GM18502 (cell line): ENCODE data around the gene CCDC201.
"Not testable (repeated sequence)": the region's sequence is repeated elsewhere in the genome, so short reads cannot be mapped to it uniquely, and the experiment has no call there.

ENCODE experiments used
- ATAC-seq: cut with Tn5 transposase; IDR thresholded peaks from one replicate; pipeline ENCODE4 v1.9.1; 2021; ENCODE audit warnings: mild to moderate bottlenecking; ENCODE audit not compliant: unreplicated experiment, poor library complexity

The CCDC201 gene

DNA sequence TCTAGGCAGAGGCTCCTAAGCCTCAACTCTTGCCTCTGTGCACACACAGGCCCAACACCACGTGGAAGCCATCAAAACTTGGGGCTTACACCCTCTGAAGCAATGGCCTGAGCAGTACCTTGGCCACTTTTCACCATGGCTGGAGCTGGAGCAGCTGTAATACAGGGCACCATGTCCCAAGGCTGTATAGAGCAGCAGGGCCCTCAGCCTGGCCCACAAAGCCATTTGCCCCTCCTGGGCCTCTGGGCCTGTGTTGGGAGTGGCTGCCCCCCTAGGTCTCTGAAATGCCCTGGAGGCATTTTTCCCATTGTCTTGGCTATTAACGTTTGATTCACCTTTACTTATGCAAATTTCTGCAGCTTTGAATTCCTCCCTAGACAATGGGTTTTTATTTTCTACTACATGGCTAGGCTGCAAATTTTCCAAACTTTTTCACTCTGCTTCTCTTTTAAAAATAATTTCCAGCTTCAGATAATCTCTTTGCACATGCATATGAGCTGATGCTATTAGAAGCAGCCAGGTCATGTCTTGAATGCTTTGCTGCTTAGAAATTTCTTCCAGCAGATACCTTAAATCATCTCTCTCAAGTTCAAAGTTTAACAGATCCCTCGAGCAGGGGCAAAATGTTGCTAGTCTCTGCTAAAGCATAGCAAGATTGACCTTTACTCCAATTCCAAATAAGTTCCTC, 5.7 kb upstream of the CCDC201 start:
- ATAC-seq, result no peak

DNA sequence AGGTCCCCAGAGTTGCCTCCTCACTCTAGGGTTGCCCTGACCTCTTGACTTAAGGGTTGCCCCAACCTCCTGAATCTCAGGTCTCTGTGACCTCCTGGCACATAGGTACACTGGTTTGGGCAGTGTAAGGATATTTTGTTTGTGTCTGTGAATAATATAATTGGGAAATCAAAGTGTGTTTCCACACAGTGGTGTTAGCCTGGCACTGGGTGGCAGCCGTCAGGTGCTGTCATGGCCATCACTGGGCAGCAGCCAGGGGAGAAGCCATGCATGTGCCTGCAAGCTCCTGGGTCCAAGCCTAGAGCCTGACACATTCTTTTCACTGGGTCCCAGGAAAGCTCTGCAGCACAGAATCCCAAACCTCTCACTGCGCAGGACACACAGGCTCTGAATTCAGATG, 3.6 kb upstream of the CCDC201 start:
- no peak for ATAC-seq

DNA sequence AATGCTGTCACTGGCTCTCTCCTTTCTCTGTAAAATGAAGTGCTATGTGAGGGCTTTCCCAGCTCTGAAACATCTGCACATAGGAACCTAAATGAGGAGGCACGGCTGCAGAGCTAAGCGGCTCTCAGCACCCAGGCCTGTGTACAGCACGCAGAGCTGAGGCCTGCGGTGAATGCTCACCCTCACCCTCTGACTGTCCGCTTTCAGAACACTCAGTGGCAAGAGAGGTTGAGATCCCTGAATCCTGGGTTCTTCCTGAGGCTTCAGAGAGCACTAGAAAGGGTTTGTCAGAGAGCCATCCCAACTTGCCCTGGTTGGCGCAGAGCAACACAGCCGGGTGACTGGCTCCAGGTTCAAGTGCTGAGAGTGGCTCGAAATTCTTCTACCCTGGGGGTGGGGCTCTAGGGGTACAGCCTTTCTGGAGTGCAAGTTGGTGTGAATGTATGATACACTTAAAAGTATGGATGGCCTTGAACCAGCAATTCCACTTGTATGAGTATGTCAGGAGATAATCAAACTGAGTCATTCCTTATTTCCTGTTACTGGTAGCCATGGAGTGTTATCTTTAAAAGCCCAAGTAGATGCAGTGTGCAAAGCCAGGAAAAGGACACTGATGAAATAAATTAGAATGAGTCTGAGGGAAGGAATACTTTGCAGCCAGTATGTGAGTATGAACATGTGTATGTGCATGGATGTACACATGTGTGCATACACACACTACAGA, 1.7 kb upstream of the CCDC201 start:
- no peak for ATAC-seq

DNA sequence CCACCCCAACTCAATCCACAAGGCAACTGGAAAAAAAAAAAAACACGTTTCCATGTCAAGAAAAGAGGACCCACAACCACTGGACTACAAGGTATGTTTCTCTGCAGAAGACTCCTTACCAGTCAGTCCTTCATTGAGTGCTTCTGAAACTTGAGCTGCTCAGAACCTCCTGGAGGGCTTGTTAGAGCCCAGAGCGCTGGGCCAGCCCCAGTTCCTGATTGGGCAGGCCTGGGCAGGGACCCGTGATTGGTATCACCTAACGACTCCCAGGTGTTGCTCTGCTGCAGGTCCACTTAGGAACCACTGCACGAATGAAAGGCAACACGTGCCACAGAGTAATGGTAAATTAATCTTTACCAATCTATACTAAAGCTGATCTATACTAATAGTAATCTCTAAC, 473 bp upstream of the CCDC201 start:
- no peak for ATAC-seq

DNA sequence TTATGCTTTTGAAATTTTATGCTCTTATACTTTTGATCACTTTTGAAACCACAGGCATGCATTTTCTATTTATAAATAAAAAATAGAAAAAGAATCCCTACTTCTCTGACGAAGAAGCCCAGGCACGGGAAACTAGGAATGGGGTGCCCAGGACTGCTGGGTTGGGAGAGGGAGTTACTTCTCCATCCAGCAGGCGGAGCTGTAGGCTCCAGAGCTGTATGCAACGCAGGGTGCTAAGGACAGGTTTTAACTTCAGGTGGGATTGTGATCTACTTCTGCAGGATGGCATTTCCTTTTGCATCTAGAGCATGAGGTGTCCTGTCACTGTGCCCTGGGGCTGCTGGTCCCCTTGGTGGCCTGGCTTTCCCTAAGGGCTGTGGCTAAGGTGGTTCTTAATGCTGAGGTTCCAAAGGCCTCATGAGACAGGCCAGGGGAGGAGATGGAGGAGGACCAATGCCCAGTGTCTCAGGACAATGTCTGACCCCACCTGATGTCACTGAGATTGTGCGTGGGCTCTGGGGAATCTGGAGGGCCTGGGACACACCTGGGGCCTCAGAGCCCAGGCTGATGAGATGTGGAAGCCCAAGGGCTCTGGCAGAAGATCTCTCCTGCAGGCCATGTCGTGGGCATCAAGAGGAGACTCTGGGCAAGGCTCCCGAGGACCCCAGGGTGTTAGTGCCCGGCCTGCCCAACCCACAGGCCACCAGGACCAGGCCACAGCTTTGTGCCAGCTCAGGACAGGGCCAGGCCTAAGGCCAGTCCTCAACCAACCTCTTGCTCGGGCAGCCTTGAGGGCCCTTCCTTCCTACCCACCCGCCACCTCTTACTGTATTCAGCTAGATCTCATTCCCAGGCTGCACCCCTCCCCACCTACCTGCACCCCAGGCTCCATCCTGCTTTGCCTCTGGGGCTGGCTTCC, 507 bp downstream of the CCDC201 start:
- no peak for ATAC-seq

DNA sequence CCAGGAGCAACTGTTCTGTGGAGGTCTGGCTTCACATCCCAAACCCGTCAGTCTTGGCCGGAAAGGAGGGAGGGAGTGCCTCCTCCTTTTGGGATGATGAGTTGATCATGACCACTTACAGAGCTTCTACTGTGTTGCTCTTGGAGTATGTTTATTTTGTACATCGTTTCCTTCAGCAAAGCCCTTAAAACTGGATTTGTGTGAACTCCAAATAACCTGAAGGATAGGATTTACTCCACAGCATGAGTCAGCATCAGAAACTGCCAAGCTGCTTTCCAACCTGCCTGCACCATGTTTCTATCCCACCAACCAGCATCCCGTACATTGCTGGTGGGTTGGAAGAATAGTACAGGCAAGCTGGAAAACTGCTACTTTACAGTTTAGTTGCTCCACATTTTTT, 3.5 kb downstream of the CCDC201 start:
- ATAC-seq, result no peak

DNA sequence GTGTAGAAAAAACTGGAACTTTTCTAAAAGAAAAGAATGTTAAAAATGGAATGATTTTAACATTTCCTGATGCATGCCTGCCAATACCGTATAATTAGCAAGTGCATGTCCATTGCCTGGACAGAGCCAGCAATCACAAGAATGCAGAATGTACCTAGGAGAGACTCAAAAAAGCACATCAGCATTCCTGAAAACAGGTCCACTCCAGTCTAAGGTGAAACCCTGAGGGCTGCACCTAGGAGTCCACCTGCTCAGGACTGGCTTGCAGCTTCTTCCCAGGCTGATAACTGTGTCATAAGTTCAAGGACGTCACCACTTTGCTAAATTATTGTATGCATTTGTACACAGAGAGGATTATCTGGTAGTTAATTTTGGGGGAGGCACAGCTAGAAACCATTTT, 5.4 kb downstream of the CCDC201 start:
- no peak for ATAC-seq

DNA sequence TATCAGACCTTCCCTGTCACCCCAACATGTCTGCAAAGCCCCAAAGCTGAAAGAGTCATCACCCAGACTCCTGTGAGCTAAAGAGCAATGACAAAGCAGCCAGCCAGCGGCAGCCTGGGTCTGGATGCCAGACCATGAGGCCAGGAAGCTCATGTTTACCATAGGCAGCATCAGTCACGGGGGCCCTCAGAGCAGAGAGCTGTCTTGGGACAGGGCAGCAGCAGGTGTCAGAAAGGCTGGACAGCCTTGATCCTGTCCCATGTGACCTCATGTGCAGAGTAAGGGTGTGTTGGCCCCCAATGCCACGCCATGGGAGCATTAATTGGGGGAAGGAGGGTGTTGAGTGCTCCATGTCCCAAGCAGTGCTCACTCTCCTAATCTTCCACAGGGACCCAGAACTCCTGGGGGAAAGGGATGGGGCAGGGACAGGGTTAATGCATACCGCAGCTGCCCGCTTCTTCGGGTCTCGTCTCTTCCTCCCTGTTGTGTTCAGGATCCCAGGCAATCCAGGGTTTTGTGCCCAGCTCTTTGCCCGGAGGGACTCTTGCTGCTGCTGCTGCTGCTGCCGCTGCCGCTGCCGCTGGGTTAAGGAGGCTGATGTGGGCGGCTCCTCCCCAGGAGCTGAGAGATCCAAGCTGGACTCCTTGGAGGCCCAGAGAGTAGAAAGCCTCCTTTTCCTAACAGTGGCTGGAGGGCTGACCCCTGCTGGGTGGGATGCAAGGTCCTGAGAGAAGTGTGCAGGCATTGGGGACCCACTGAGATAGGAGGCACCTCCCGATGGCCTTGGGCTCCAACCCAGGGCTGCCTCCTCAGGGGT, 7.1 kb downstream of the CCDC201 start:
- ATAC-seq, result no peak

DNA sequence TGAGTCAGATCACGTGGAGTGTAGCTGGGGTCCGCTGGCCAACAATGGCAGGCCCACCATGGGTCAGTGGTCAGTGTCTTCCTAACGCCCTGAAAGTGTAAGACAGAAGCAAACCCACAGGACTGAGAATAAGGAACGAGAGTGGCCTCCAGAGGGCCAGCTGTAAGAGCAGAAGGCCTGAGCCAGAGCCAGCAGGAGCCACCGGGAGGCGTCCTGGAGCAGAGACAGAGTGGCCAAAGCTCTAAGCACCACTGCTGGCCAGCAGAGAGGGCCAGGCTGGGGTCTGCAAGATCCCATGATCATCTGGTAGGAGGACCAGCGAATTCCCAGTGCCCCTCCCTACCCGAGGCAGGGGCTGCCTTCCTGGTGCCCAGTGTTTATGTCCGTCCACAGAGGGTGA, 9.2 kb downstream of the CCDC201 start:
- no peak for ATAC-seq

DNA sequence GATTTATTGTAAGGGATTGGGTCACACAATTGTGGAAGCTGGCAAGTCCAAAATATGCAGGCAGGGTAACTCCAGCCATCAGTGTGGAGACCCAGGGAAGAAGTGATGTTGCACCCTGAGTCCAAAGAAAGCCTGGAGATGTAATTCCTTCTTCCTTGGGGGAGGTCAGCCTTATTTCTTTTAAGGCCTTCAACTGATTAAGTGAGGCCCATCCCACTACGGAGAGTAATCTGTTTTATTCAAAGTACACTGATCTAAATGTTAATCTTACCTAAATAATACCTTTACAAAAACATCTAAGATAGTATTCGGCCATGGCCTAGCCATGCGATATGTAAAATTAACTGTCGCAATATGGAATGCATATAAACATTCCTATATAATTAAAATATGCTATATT, 16.0 kb downstream of the CCDC201 start:
- not testable (repeated sequence) for ATAC-seq

DNA sequence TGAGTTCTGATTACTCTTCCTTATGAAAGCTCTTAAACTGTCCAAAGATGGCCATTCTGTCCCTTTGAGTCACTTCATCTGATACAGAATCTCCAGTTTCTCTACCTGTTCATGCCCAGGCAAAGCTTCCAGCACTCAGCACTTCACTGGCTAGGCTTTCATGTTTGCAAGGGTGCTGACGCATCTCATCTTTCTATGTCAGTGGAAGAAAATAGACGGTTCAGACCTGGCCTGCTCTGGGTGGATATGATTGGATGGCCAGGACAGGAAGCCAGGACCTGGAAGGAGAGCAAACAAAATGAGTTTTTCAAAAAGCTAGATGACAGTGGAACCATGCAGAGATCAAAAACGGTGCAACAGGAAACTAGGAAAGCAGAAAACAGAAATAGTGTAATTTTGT, 17.2 kb downstream of the CCDC201 start:
- not testable (repeated sequence) for ATAC-seq

DNA sequence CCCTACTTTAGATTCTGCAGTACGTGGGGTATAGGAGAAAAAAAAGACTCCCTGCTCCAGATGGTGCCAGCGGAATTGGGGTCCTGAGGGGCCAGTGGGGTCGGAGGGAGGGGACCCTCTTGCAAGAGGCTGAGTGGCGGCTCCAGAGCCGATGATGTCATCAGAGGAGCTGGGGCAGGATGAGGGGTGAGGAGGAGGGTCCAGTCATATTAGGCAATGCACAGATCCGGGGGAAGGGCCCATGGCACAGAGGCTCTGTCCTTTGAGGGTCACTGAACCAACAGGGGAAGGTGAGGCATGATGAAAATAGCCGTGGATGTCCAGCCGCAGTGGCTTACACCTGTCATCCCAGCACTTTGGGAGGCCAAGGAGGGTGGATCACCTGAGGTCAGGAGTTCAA, 19.4 kb downstream of the CCDC201 start:
- ATAC-seq, result not testable (repeated sequence)

DNA sequence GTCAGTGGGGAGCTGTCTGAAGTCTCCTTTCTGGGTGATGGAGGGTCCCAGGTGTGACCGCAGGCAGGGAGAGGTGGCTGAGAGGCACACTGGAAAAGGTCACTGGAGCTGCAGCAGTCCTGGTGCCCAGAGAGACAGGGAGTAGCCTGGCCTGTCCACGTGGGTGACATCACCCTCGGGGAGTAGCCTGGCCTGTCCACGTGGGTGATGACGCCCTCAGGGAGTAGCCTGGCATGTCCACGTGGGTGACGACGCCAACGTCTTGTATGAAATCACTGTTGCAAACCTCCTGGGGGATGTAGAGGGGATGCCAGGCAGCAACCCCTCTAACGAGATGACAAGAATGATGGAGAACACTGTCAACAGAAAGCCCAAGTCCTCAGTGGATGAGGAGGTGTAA, 19.9 kb downstream of the CCDC201 start:
- ATAC-seq, result not testable (repeated sequence)

DNA sequence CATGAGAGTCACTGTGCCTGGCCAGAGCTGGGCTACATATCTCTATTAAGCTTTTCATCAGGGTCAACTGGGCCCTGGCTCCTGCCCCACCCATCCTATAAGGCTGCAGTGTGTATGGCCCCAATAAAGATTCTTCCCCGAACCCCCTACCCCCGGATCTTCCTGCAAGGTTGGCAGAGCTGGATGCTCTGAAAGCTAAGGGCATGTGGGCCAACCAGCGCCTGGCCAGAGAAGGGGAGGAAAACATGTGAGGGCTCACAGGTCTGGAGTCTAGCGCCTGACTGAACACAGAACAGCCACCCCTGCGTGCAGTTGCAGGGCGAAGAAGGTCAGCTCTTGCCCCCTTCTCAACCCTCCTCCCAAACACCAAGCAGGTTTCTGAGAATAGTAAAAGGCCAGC, 24.1 kb downstream of the CCDC201 start:
- not testable (repeated sequence) for ATAC-seq

DNA sequence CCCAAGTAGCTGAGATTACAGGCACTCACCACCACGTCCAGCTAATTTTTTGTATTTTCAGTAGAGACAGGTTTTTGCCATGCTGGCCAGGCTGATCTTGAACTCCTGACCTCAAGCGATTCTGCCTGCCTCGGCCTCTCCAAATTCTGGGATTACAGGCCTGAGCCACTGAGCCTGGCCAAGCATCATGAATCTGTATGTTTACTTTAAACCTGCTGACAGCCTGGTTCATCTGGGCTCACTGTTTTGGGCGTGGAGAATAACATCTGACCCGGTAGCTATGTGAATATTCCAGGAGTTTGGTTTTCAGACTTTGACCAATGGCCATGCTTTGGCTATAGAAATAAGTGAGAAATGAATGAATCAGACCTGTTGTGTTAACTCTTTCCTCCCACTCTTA, 26.3 kb downstream of the CCDC201 start:
- not testable (repeated sequence) for ATAC-seq

DNA sequence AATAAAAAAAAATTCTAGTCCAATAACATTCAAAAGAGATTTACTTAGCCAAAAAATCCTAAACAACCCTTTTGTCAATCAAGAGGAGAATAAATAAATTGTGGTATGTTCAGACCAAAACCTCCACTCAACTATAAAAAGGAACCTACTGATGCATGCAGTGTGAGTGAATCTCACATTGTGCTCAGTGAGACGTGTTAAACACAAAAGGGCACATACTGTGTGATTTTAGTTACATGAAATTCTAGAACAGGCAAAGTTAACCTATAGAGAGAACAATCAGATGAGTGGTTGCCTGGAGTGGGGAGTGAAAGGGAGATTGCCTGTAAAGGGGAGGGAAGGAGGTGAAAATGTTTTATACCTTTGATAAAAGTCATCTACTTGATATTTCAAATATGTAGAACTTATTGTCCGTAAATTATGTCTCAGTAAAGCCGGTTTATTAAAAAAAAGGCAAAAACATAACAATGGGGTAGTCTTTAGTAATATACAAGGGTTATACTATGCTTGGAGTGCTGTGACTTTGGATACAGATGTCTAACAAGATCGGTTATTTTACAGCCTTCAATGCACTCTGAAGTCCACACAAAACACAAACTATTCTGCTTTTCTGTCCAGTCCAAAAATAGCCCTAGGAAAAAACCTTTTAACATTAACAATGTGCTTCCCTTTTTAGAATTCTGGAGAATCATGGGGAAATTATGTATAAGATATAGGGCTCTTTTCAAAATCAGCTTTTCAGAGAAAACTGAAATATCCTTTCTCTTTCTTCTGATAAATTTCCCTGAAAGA, 30.8 kb downstream of the CCDC201 start:
- ATAC-seq, result not testable (repeated sequence)

DNA sequence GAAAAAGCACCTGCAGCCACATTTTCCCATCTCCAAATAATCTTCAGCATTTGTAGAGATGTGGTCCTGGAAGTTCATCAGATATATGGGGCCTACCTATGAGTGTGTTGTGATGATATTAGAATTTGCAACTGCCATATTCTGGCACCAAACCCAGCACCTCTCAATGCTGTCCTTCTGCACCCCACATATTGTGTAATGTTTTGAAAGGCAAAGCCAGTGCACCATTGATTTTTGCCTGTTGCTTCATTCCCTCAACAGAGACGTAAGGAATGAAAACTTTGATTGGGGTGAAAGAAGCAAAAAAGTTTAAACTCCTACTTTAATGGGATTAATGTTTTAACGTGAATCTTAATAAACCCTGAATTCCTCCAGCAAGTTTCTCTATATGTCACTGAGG, 34.0 kb downstream of the CCDC201 start:
- not testable (repeated sequence) for ATAC-seq

DNA sequence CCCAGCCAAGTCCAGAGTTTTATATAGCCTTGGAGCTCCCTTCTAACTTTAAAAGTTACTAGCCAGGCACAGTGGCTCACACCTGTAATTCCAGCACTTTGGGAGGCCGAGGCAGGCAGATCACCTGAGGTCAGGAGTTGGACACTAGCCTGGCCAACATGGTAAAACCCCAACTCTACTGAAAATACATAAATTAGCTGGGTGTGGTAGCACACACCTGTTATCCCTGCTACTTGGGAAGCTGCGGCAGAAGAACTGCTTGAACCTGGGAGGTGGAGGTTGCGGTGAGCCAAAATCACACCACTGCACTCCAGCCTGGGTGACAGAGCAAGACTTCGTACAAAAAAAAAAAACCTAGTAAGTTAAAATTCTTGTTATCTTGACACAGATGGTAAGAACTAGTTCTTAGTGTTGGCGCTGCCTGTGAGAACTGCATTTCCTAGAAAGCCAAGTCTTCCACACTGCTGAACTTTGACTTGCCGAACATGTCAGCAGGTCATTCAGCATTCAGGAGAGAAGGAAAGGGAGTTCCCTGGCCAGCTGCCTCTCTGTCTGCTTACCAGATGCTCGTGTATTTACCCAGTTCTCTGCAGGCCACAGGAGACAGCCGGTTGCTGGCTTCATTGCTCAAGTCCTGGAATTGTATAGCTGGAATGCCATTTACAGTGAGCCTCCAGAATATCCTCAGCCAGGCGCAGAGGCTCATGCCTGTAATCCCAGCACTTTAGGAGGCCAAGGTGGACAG, 40.3 kb downstream of the CCDC201 start:
- not testable (repeated sequence) for ATAC-seq

DNA sequence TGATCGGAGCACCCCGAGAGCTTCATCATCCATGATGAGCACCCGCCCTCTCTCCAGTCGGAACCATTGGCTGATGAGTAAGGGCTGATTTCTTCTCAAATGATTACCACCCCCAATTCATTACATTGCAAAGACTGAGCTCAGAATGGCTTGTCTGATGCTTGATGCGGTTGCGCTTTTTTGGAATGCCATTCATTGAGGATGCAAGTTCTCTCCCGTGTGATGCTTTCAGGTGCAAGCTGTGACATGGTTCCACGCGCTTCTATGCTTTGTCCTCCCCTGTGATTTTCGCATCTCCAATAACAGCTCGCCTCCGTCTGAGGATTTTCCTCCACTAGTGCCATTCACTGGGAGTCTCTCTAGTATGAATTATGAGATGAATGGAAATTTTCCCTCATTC, 43.0 kb downstream of the CCDC201 start:
- ATAC-seq, result not testable (repeated sequence)
